HFFc6 (cell line): ENCODE data around the gene RAD51B. TPM values are rescaled to one million over a fixed set of nuclear protein-coding genes. Genes with fewer than 3 reads are reported as not detected.

Experiments
- DNase-seq: peaks from one replicate; pipeline ENCODE4 v3.0.0-alpha.2; 2018
- H3K27ac Mint-ChIP-seq: 2 replicates; pipeline ENCODE4 v1.8.0; 2020; ENCODE audit warnings: mild to moderate bottlenecking, mixed read lengths
- H3K27me3 Mint-ChIP-seq: 2 replicates; pipeline ENCODE4 v1.8.0; 2021; ENCODE audit warnings: mild to moderate bottlenecking, moderate library complexity, mixed read lengths; ENCODE audit not compliant: insufficient read depth
- H3K36me3 Mint-ChIP-seq: 2 replicates; pipeline ENCODE4 v1.8.0; 2021; ENCODE audit warnings: low read depth, mixed read lengths
- H3K4me1 Mint-ChIP-seq: 2 replicates; pipeline ENCODE4 v1.8.0; 2020; ENCODE audit warnings: low read depth, mixed read lengths
- H3K4me3 Mint-ChIP-seq: 2 replicates; pipeline ENCODE4 v1.8.0; 2020; ENCODE audit warnings: mild to moderate bottlenecking, moderate library complexity, mixed read lengths
- H3K9me3 Mint-ChIP-seq: 2 replicates; pipeline ENCODE4 v1.8.0; 2020; ENCODE audit warnings: mild to moderate bottlenecking, mixed read lengths
- CTCF ChIP-seq: fragments of 200-600 bp; sonication (generic); IDR thresholded peaks from 2 replicates; pipeline ENCODE4 v1.5.0; 2021; ENCODE audit warnings: antibody characterized with exemption, mild to moderate bottlenecking
- total RNA-seq, 6 experiments: library from RNA; stranded (reverse); fragmentation: NEBNext Ultra II Directional; extraction: Animal tissue kit (Norgen Biotek cat#: 25700); gene quantifications; 2 replicates in 1 of 6; 3 replicates in 5 of 6; pipeline ENCODE4 v1.2.3, GENCODE V29; 2021

The RAD51B gene
- total RNA-seq, 6 experiments from 2014 or later: 7.1 to 12.4 (median 9.6) TPM

GRCh38 chr14:67908052-67908754 lies 88.6 kb downstream of the RAD51B start:
- DNase-seq: no peak
- Mint-ChIP-seq H3K4me3 (no peak overlapping the region), H3K4me1 (no peaks in the 10 kb centered on the region), H3K27ac (no peak overlapping the region), H3K9me3 (no peaks in the 10 kb centered on the region), H3K27me3 (no peaks in the 10 kb centered on the region), H3K36me3 (peaks cover 16% of the 10 kb centered on the region; the same call in 1 of the 2 replicates)
- no peak for TF ChIP-seq CTCF

GRCh38 chr14:67911562-67911961 lies 92.0 kb downstream of the RAD51B start:
- H3K4me1 Mint-ChIP-seq: no peaks in the 10 kb centered on the region
- no peaks in the 10 kb centered on the region for H3K27me3 Mint-ChIP-seq
- H3K9me3 Mint-ChIP-seq: no peaks in the 10 kb centered on the region
- DNase-seq: no peak
- no peak overlapping the region for H3K27ac Mint-ChIP-seq
- no peaks in the 10 kb centered on the region for H3K36me3 Mint-ChIP-seq
- no peak for TF ChIP-seq CTCF
- H3K4me3 Mint-ChIP-seq: no peak overlapping the region

GRCh38 chr14:67916430-67916829 lies 96.9 kb downstream of the RAD51B start:
- Mint-ChIP-seq H3K36me3 (no peaks in the 10 kb centered on the region), H3K27ac (no peak overlapping the region), H3K9me3 (no peaks in the 10 kb centered on the region), H3K4me1 (peaks cover 6% of the 10 kb centered on the region; the same call in 1 of the 2 replicates), H3K4me3 (no peak overlapping the region), H3K27me3 (no peaks in the 10 kb centered on the region)
- DNase-seq: no peak
- TF ChIP-seq CTCF: no peak

GRCh38 chr14:67917006-67917405 lies 97.4 kb downstream of the RAD51B start:
- Mint-ChIP-seq H3K27me3 (no peaks in the 10 kb centered on the region), H3K9me3 (no peaks in the 10 kb centered on the region), H3K36me3 (no peaks in the 10 kb centered on the region), H3K27ac (no peak overlapping the region), H3K4me3 (no peak overlapping the region), H3K4me1 (peaks cover 6% of the 10 kb centered on the region; the same call in 1 of the 2 replicates)
- no peak for DNase-seq
- TF ChIP-seq CTCF: no peak

GRCh38 chr14:67918838-67919237 lies 99.3 kb downstream of the RAD51B start:
- no peaks in the 10 kb centered on the region for H3K36me3 Mint-ChIP-seq
- TF ChIP-seq CTCF: no peak
- H3K4me3 Mint-ChIP-seq: no peak overlapping the region
- H3K4me1 Mint-ChIP-seq: peaks cover 6% of the 10 kb centered on the region; the same call in 1 of the 2 replicates
- no peaks in the 10 kb centered on the region for H3K9me3 Mint-ChIP-seq
- H3K27me3 Mint-ChIP-seq: no peaks in the 10 kb centered on the region
- no peak overlapping the region for H3K27ac Mint-ChIP-seq
- no peak for DNase-seq
